Subcutaneous adipose tissue (tissue), 4 donors: ENCODE measurements around the gene SKP1. TPM values are rescaled to one million over a fixed set of nuclear protein-coding genes. Genes with fewer than 3 reads are reported as not detected.

Source experiments
- CTCF ChIP-seq: fragments of 450-650 bp; IDR thresholded peaks from one replicate; pipeline ENCODE4 v1.5.1; 2016; ENCODE audit warnings: low read depth, mild to moderate bottlenecking, control low read depth, antibody characterized with exemption, moderate library complexity
- small RNA-seq: library from RNA; depleted of rRNA; stranded (forward); fragments of <200 nt; gene quantifications from one replicate; pipeline ENCODE3, GENCODE V24; 2016
- total RNA-seq, 4 donors: library from RNA; depleted of rRNA; stranded (reverse); fragments of >200 nt; gene quantifications; one replicate each; pipeline ENCODE4 v1.1.0, GENCODE V29; 2016

SKP1 gene
- total RNA-seq, 4 donors from 2014 or later: 132 to 336 (median 244) TPM

- TF ChIP-seq CTCF: no peak
Observed at GRCh38 chr5:134099288-134099872, 77.4 kb downstream of the SKP1 start.

Small RNA genes within 50 kb of the gene (small RNA-seq; reads per million reads assigned to genes)
- not detected for gene MIR3661

Other genes with a start within 250 kb of the SKP1 start
- gene C5orf15, start 208.3 kb downstream of the SKP1 start, total RNA-seq: 10 to 100 TPM; 32.2 to 66.0 (median 44.2) TPM
- gene VDAC1, start 172.0 kb downstream of the SKP1 start, total RNA-seq: 100 to 1,000 TPM in 3 of 4 donors, 10 to 100 TPM in 1; 84.4 to 121 (median 112) TPM
- 1 to 10 TPM in 3 of 4 donors, under 1 TPM in 1; 0.98 to 6.6 (median 2.6) TPM for gene TCF7, start 62.3 kb downstream of the SKP1 start, total RNA-seq
- 100 to 1,000 TPM in 2 of 4 donors, 10 to 100 TPM in 2; 63.6 to 133 (median 111) TPM for gene PPP2CA, start 49.1 kb upstream of the SKP1 start, total RNA-seq
- 1 to 10 TPM; 1.8 to 7.5 (median 2.8) TPM for gene CDKL3, start 190.2 kb upstream of the SKP1 start, total RNA-seq
- gene UBE2B, start 194.6 kb upstream of the SKP1 start, total RNA-seq: 100 to 1,000 TPM in 1 of 4 donors, 10 to 100 TPM in 3; 62.0 to 148 (median 90.2) TPM
- gene CDKN2AIPNL, start 234.9 kb upstream of the SKP1 start, total RNA-seq: 10 to 100 TPM; 13.8 to 18.7 (median 14.3) TPM